HL-60 (cell line): ENCODE measurements around the gene EPS8.

ENCODE experiments used
- DNase-seq, 2 experiments: peaks; one replicate each; pipeline ENCODE4 v3.0.0-alpha.2; 2010 to 2020; ENCODE audit warnings: low read depth in 1 of 2, low spot score in 1 of 2
- H3K27ac ChIP-seq: fragments of 250-450 bp; sonication (Bioruptor Pico); replicated peaks from 2 replicates; pipeline ENCODE4 v1.5.1; 2020; ENCODE audit warnings: mild to moderate bottlenecking, moderate library complexity
- H3K27me3 ChIP-seq: fragments of 250-450 bp; sonication (Bioruptor Pico); 2 replicates; pipeline ENCODE4 v1.5.1; 2021; ENCODE audit warnings: mild to moderate bottlenecking, moderate library complexity; ENCODE audit not compliant: insufficient read depth, poor library complexity, severe bottlenecking
- H3K4me3 ChIP-seq: replicated peaks from 2 replicates; pipeline ENCODE4 v1.5.1; 2011; ENCODE audit warnings: mild to moderate bottlenecking, control low read depth, low read length; ENCODE audit not compliant: insufficient read depth
- GABPA ChIP-seq: IDR thresholded peaks from 2 replicates; pipeline ENCODE4 v1.6.1; 2012; ENCODE audit warnings: low read depth
- POLR2AphosphoS5 ChIP-seq: IDR thresholded peaks from 2 replicates; pipeline ENCODE4 v1.6.1; 2012; ENCODE audit warnings: low read depth
- SPI1 ChIP-seq: IDR thresholded peaks from 2 replicates; pipeline ENCODE4 v1.6.1; 2012; ENCODE audit warnings: low read depth, mild to moderate bottlenecking, borderline replicate concordance
- TF ChIP-seq, protein P1 (sequence below): IDR thresholded peaks from 2 replicates; pipeline ENCODE4 v1.6.1; 2012; ENCODE audit warnings: low read depth; ENCODE audit not compliant: insufficient replicate concordance
- TF ChIP-seq, protein P2 (sequence below): IDR thresholded peaks from one replicate; pipeline ENCODE4 v1.5.1; 2011; ENCODE audit warnings: low read length, control low read depth, inconsistent platforms; ENCODE audit not compliant: insufficient read depth

EPS8 gene

DNA sequence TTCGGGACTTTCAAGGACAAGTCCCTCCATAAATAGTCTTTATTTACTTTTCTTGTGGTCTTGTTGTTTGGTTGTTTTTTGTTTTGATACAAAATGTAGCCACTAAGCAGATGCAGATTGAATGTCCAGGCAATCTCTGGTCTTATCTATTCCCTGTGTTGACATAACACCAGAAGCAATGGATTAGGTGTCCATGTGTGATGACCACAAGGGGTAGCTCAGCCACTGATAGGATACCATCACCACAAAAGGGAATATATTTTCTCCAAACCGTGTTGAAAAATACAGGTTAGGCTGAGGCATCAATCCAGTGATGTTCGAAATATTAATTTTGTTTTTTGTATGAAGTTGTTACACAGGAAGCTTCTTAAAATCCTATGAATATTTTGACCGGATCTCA is 196.3 kb downstream of the EPS8 start:
- no peak overlapping the region for H3K4me3 ChIP-seq
- TF ChIP-seq POLR2AphosphoS5: no peak
- no peak for TF ChIP-seq SPI1
- TF ChIP-seq, protein P1, sequence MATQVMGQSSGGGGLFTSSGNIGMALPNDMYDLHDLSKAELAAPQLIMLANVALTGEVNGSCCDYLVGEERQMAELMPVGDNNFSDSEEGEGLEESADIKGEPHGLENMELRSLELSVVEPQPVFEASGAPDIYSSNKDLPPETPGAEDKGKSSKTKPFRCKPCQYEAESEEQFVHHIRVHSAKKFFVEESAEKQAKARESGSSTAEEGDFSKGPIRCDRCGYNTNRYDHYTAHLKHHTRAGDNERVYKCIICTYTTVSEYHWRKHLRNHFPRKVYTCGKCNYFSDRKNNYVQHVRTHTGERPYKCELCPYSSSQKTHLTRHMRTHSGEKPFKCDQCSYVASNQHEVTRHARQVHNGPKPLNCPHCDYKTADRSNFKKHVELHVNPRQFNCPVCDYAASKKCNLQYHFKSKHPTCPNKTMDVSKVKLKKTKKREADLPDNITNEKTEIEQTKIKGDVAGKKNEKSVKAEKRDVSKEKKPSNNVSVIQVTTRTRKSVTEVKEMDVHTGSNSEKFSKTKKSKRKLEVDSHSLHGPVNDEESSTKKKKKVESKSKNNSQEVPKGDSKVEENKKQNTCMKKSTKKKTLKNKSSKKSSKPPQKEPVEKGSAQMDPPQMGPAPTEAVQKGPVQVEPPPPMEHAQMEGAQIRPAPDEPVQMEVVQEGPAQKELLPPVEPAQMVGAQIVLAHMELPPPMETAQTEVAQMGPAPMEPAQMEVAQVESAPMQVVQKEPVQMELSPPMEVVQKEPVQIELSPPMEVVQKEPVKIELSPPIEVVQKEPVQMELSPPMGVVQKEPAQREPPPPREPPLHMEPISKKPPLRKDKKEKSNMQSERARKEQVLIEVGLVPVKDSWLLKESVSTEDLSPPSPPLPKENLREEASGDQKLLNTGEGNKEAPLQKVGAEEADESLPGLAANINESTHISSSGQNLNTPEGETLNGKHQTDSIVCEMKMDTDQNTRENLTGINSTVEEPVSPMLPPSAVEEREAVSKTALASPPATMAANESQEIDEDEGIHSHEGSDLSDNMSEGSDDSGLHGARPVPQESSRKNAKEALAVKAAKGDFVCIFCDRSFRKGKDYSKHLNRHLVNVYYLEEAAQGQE: no peak
- TF ChIP-seq, protein P2, sequence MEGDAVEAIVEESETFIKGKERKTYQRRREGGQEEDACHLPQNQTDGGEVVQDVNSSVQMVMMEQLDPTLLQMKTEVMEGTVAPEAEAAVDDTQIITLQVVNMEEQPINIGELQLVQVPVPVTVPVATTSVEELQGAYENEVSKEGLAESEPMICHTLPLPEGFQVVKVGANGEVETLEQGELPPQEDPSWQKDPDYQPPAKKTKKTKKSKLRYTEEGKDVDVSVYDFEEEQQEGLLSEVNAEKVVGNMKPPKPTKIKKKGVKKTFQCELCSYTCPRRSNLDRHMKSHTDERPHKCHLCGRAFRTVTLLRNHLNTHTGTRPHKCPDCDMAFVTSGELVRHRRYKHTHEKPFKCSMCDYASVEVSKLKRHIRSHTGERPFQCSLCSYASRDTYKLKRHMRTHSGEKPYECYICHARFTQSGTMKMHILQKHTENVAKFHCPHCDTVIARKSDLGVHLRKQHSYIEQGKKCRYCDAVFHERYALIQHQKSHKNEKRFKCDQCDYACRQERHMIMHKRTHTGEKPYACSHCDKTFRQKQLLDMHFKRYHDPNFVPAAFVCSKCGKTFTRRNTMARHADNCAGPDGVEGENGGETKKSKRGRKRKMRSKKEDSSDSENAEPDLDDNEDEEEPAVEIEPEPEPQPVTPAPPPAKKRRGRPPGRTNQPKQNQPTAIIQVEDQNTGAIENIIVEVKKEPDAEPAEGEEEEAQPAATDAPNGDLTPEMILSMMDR: no peak
- TF ChIP-seq GABPA: no peak
- DNase-seq: no peak
- H3K27me3 ChIP-seq: peaks cover 3% of the 10 kb centered on the region
- H3K27ac ChIP-seq: no peak overlapping the region

DNA sequence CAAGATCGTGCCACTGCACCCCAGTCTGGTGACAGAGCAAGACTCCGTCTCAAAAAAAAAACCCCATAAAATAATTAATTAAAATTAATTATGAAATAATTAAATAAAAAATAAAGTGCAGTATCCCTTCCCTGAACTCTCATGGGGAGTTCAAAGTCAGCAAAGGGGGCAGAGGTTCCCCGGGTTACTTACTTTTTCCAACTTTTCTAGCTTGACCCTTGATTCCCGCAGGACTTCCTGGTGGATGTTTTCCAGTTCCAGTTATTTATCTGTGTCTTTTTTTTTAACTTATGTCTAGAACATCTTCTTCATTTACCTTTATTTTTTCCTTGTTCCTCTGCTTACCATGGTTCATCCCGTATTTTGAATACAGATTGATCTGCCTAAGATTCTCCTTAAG is 197.4 kb downstream of the EPS8 start:
- TF ChIP-seq POLR2AphosphoS5: no peak
- TF ChIP-seq, protein P1: no peak
- TF ChIP-seq, protein P2: no peak
- no peak for TF ChIP-seq GABPA
- DNase-seq: no peak

DNA sequence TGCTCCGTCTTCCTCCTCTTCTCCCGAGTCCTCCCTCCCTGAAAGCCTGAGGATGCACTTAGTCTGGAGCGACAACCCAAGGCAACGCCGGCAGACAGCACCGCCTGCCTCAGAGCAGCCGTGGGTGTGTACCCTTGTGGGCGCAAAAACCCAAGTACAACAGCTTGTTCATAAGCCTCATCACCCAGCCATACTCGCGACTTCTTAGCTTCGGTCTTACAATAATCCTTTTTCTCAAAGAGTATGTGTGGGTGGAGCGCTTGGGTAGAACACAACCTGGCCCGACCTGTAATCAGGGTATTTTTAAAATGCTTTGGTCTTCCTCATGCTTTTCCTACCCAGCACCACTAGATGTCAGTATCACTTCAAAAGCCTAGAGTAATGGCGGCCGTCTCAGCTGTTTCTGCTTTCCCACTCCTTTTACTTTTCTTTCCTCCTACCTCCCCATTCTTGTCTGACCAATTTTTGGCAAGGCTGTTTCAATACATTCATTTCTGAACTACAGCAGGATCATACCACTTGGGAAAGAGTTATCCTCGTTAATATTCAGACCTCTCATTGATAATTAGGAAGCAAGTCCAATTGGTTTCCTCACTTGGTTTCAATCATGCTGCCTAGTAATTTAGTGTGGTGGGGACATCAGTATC is 198.9 kb downstream of the EPS8 start:
- H3K27ac ChIP-seq: no peak overlapping the region
- no peak overlapping the region; the same call in 1 of the 2 replicates for H3K4me3 ChIP-seq
- H3K27me3 ChIP-seq: peaks cover 8% of the 10 kb centered on the region
- DNase-seq: peak in 1 of 2 experiments; percentile 45
- TF ChIP-seq, protein P1: no peak
- TF ChIP-seq, protein P2: peak; percentile 62

More for the DNA sequence above, 197.4 kb downstream of the EPS8 start:
- Histone ChIP-seq H3K27me3 (peaks cover 8% of the 10 kb centered on the region), H3K27ac (no peak overlapping the region), H3K4me3 (no peak overlapping the region)
